WTC11 (cell line): Measurements from ENCODE around the gene NSG2. TPM values are rescaled to one million over a fixed set of nuclear protein-coding genes. Genes with fewer than 3 reads are reported as not detected.

Experiments
- ATAC-seq: fragments of 200-7000 bp; cut with Tn5 transposase; 2 replicates; pipeline ENCODE4 v1.10.0; 2021; ENCODE audit warnings: mild to moderate bottlenecking, moderate library complexity
- CTCF ChIA-PET: fragments of 300-600 bp; sonication (Branson Sonifier 250); formaldehyde crosslinking; loops from one replicate; lab custom pipeline; 2021; ENCODE audit warnings: antibody characterized with exemption; lab: Charles Lee
- POLR2A ChIA-PET: fragments of 350-600 bp; sonication (Branson Sonifier 250); formaldehyde crosslinking; loops from one replicate; lab custom pipeline; 2021; ENCODE audit warnings: antibody characterized with exemption; lab: Charles Lee
- DNase-seq: peaks from one replicate; pipeline ENCODE4 v3.0.0; 2021; ENCODE audit warnings: low spot score
- H3K27ac Mint-ChIP-seq: 2 replicates; pipeline ENCODE4 v1.8.0; 2021; ENCODE audit warnings: mixed read lengths
- H3K27me3 Mint-ChIP-seq: 2 replicates; pipeline ENCODE4 v1.8.0; 2021; ENCODE audit warnings: low read depth, mild to moderate bottlenecking, moderate library complexity, mixed read lengths
- H3K36me3 Mint-ChIP-seq: 2 replicates; pipeline ENCODE4 v1.8.0; 2021; ENCODE audit warnings: mixed read lengths
- H3K4me1 Mint-ChIP-seq: 2 replicates; pipeline ENCODE4 v1.8.0; 2022; ENCODE audit warnings: mixed read lengths
- H3K4me3 Mint-ChIP-seq: 2 replicates; pipeline ENCODE4 v1.8.0; 2021; ENCODE audit warnings: mild to moderate bottlenecking, moderate library complexity, mixed read lengths
- H3K9me3 Mint-ChIP-seq: 2 replicates; pipeline ENCODE4 v1.8.0; 2021; ENCODE audit warnings: mixed read lengths
- ARID4B ChIP-seq: sonication (generic); formaldehyde crosslinking; IDR thresholded peaks from 2 replicates; pipeline ENCODE4 v1.8.0; 2023; ENCODE audit warnings: missing genetic modification reagents, mild to moderate bottlenecking, borderline replicate concordance
- CDX4 ChIP-seq: fragments of 250-450 bp; sonication (Bioruptor Pico); IDR thresholded peaks from 2 replicates; pipeline ENCODE4 v1.9.0; 2021; ENCODE audit warnings: moderate library complexity, mild to moderate bottlenecking, inconsistent platforms, borderline replicate concordance
- CTCF ChIP-seq: fragments of 200-600 bp; IDR thresholded peaks from 2 replicates; pipeline ENCODE4 v1.8.0; 2022; ENCODE audit warnings: antibody characterized with exemption
- E2F4 ChIP-seq: sonication (generic); formaldehyde crosslinking; IDR thresholded peaks from 2 replicates; pipeline ENCODE4 v1.8.1; 2022; ENCODE audit warnings: low read depth, mild to moderate bottlenecking, moderate library complexity, missing genetic modification reagents, borderline replicate concordance
- ERG ChIP-seq: fragments of 250-450 bp; sonication (Bioruptor Pico); IDR thresholded peaks from 2 replicates; pipeline ENCODE4 v1.8.0; 2021; ENCODE audit warnings: mild to moderate bottlenecking
- ESRRA ChIP-seq: sonication (generic); formaldehyde crosslinking; IDR thresholded peaks from 2 replicates; pipeline ENCODE4 v1.8.1; 2022; ENCODE audit warnings: mild to moderate bottlenecking, missing genetic modification reagents, borderline replicate concordance
- FOXP1 ChIP-seq: sonication (generic); formaldehyde crosslinking; IDR thresholded peaks from 2 replicates; pipeline ENCODE4 v1.8.0; 2022; ENCODE audit warnings: missing genetic modification reagents, mild to moderate bottlenecking, moderate library complexity, borderline replicate concordance
- IRF1 ChIP-seq: sonication (generic); formaldehyde crosslinking; IDR thresholded peaks from 2 replicates; pipeline ENCODE4 v1.8.0; 2023; ENCODE audit warnings: missing genetic modification reagents
- NFATC4 ChIP-seq: fragments of 250-450 bp; sonication (Bioruptor Pico); IDR thresholded peaks from 2 replicates; pipeline ENCODE4 v1.9.0; 2021; ENCODE audit warnings: mild to moderate bottlenecking
- NFYB ChIP-seq: sonication (generic); formaldehyde crosslinking; conservative IDR thresholded peaks from 2 replicates; pipeline ENCODE4 v1.8.0; 2022; ENCODE audit warnings: low read depth, missing genetic modification reagents
- PRDM15 ChIP-seq: sonication (generic); formaldehyde crosslinking; IDR thresholded peaks from 2 replicates; pipeline ENCODE4 v1.8.0; 2022; ENCODE audit warnings: missing genetic modification reagents
- ZBTB43 ChIP-seq: sonication (generic); formaldehyde crosslinking; IDR thresholded peaks from 2 replicates; pipeline ENCODE4 v1.8.1; 2023; ENCODE audit warnings: mild to moderate bottlenecking, missing genetic modification reagents
- total RNA-seq: library from RNA; stranded (reverse); gene quantifications from 3 replicates; pipeline ENCODE4 v1.2.3, GENCODE V29; 2021

NSG2 gene
- total RNA-seq, 1 experiment from 2014 or later = not detected

- Mint-ChIP-seq H3K4me3 (no peak overlapping the region), H3K9me3 (no peaks in the 10 kb centered on the region), H3K4me1 (peaks cover 6% of the 10 kb centered on the region; the same call in 1 of the 2 replicates), H3K27ac (no peak overlapping the region), H3K36me3 (no peaks in the 10 kb centered on the region), H3K27me3 (no peaks in the 10 kb centered on the region; the same call in 1 of the 2 replicates)
- DNase-seq = no peak
- no peak for ATAC-seq
- CTCF ChIA-PET = interaction anchor here (0.6 kb wide), 2 partner anchors 209 to 217 kb away, joined by 3 to 4 read pairs; no protein-coding TSS in a partner anchor
- TF ChIP-seq CDX4 (no peak), IRF1 (CRISPR knock-in tag) (no peak), ESRRA (no peak), CTCF (no peak), ARID4B (CRISPR knock-in tag) (no peak), FOXP1 (CRISPR knock-in tag) (no peak), E2F4 (no peak), ZBTB43 (CRISPR knock-in tag) (no peak), NFYB (CRISPR knock-in tag) (no peak)
- POLR2A ChIA-PET = no interaction called here
Measured at GRCh38 chr5:174094857-174095606, 49.5 kb downstream of the NSG2 start.

- Mint-ChIP-seq H3K27ac (no peak overlapping the region), H3K4me3 (no peak overlapping the region), H3K4me1 (peaks cover 6% of the 10 kb centered on the region; the same call in 1 of the 2 replicates), H3K36me3 (no peaks in the 10 kb centered on the region), H3K9me3 (no peaks in the 10 kb centered on the region), H3K27me3 (no peaks in the 10 kb centered on the region)
- ChIA-PET CTCF (interaction anchor here (0.9 to 1.4 kb wide), 6 partner anchors 12 to 215 kb away, joined by 3 to 14 read pairs (median 4); partner anchors contain the start of gene NSG2), POLR2A (no interaction called here)
- no peak for DNase-seq
- ATAC-seq = no peak
- TF ChIP-seq NFATC4 (CRISPR knock-in tag) (no peak), PRDM15 (CRISPR knock-in tag) (no peak), E2F4 (no peak), ERG (CRISPR knock-in tag) (no peak)
Measured at GRCh38 chr5:174096619-174097018, 51.1 kb downstream of the NSG2 start.
